Keratinocyte (primary cell): ENCODE data around the gene YWHAQ. TPM values are rescaled to one million over a fixed set of nuclear protein-coding genes. Genes with fewer than 3 reads are reported as not detected.

Experiments used
- DNase-seq: peaks from one replicate; pipeline ENCODE4 v3.0.0-alpha.2; 2011; ENCODE audit warnings: low read depth, missing footprints, low spot score
- FAIRE-seq: peaks from 2 replicates; lab custom pipeline; 2011; peaks lifted over from hg19 to GRCh38; lab: Jason Lieb, UNC
- H2AFZ ChIP-seq: 2 replicates; pipeline ENCODE4 v1.6.0; 2012; ENCODE audit warnings: low read length, control low read depth, inconsistent platforms; ENCODE audit not compliant: control insufficient read depth
- H3K27ac ChIP-seq: 2 replicates; pipeline ENCODE4 v1.5.1; 2011; ENCODE audit warnings: low read length; ENCODE audit not compliant: control insufficient read depth, insufficient read depth
- H3K27me3 ChIP-seq: 3 replicates; pipeline ENCODE4 v1.6.0; 2011; ENCODE audit warnings: low read length; ENCODE audit not compliant: control insufficient read depth, insufficient read depth; ENCODE audit errors: extremely low read depth
- H3K36me3 ChIP-seq, 2 experiments: 2 replicates in 1 of 2; 3 replicates in 1 of 2; pipeline ENCODE4 v1.5.1; 2011; ENCODE audit warnings: low read length in 2 of 2, mild to moderate bottlenecking in 1 of 2; ENCODE audit not compliant: control insufficient read depth in 2 of 2, insufficient read depth in 2 of 2; ENCODE audit errors: extremely low read depth in 1 of 2
- H3K4me1 ChIP-seq: 3 replicates; pipeline ENCODE4 v1.5.1; 2011; ENCODE audit warnings: low read length; ENCODE audit not compliant: control insufficient read depth, insufficient read depth; ENCODE audit errors: extremely low read depth
- H3K4me2 ChIP-seq: 3 replicates; pipeline ENCODE4 v1.6.0; 2011; ENCODE audit warnings: low read depth, low read length; ENCODE audit not compliant: control insufficient read depth, insufficient read depth; ENCODE audit errors: extremely low read depth
- H3K4me3 ChIP-seq, 3 experiments: fragments of 200-600 bp in 1 of 3; sonication (generic) in 1 of 3; 2 replicates in 2 of 3; 3 replicates in 1 of 3; pipeline ENCODE4 v1.5.1; 2011 to 2016; ENCODE audit warnings: low read length in 3 of 3, mild to moderate bottlenecking in 3 of 3, control low read depth in 2 of 3, inconsistent platforms in 1 of 3, low read depth in 1 of 3, mixed read lengths in 1 of 3, mixed run types in 1 of 3, moderate library complexity in 1 of 3; ENCODE audit not compliant: control insufficient read depth in 2 of 3, insufficient read depth in 2 of 3; ENCODE audit errors: extremely low read depth in 1 of 3
- H3K79me2 ChIP-seq: 2 replicates; pipeline ENCODE4 v1.6.0; 2012; ENCODE audit warnings: low read length; ENCODE audit not compliant: control insufficient read depth, insufficient read depth
- H3K9ac ChIP-seq: 3 replicates; pipeline ENCODE4 v1.6.0; 2011; ENCODE audit warnings: low read length; ENCODE audit not compliant: control insufficient read depth, insufficient read depth; ENCODE audit errors: extremely low read depth
- H3K9me1 ChIP-seq: 3 replicates; pipeline ENCODE4 v1.6.0; 2011; ENCODE audit warnings: low read length; ENCODE audit not compliant: control insufficient read depth, insufficient read depth; ENCODE audit errors: extremely low read depth
- H3K9me3 ChIP-seq: 2 replicates; pipeline ENCODE4 v1.5.1; 2012; ENCODE audit warnings: low read depth, low read length; ENCODE audit not compliant: control insufficient read depth
- H4K20me1 ChIP-seq: 3 replicates; pipeline ENCODE4 v1.6.0; 2011; ENCODE audit warnings: low read length; ENCODE audit not compliant: control insufficient read depth, insufficient read depth; ENCODE audit errors: extremely low read depth
- EZH2 ChIP-seq: IDR thresholded peaks from one replicate; pipeline ENCODE4 v1.6.1; 2012; ENCODE audit warnings: inconsistent platforms, mild to moderate bottlenecking, low read length, moderate library complexity
- dilution Hi-C: fragments of 300-500 bp; cut with MboI; formaldehyde crosslinking; loops from one replicate; pipeline ENCODE4 v1.7.0; 2020; ENCODE audit warnings: low sequenced_read_pairs; ENCODE audit not compliant: extremely low pct_ligation_motif_present
- polyA plus RNA-seq, 5 experiments: library from polyadenylated mRNA; depleted of rRNA in 3 of 5; stranded (reverse) in 3 of 5; stranded (forward) in 1 of 5; unstranded in 1 of 5; fragments of >200 nt; gene quantifications; 1 replicate in 1 of 5; 2 replicates in 3 of 5; 3 replicates in 1 of 5; pipeline versions ENCODE4 v1.2.1 to v1.2.3, GENCODE V29; 2011 to 2012; ENCODE audit warnings: missing spikeins in 2 of 5, low read depth in 1 of 5, low replicate concordance in 1 of 5
- TF ChIP-seq, protein P1 (sequence below), 3 experiments: IDR thresholded peaks in 1 of 3; conservative IDR thresholded peaks in 1 of 3; optimal IDR thresholded peaks in 1 of 3; 2 replicates in 2 of 3; 3 replicates in 1 of 3; pipeline versions ENCODE3 to v1.5.1; 2011; ENCODE audit warnings: low read length in 3 of 3, mild to moderate bottlenecking in 3 of 3, moderate library complexity in 2 of 3, control low read depth in 1 of 3, inconsistent platforms in 1 of 3; ENCODE audit not compliant: insufficient read depth in 2 of 3; ENCODE audit errors: extremely low read depth in 1 of 3

Gene YWHAQ
- polyA plus RNA-seq, 1 donor (not counting 4 experiments of a cell fraction or from before 2014, with no cell fraction given): 593 TPM

- no peak overlapping the region for H3K4me3 ChIP-seq
- dilution Hi-C loops: no loop called here
- H2AFZ ChIP-seq: no peak overlapping the region
- H3K9me3 ChIP-seq: no peaks in the 10 kb centered on the region
- no peaks in the 10 kb centered on the region for H3K36me3 ChIP-seq
- TF ChIP-seq EZH2: no peak
- TF ChIP-seq, protein P1, sequence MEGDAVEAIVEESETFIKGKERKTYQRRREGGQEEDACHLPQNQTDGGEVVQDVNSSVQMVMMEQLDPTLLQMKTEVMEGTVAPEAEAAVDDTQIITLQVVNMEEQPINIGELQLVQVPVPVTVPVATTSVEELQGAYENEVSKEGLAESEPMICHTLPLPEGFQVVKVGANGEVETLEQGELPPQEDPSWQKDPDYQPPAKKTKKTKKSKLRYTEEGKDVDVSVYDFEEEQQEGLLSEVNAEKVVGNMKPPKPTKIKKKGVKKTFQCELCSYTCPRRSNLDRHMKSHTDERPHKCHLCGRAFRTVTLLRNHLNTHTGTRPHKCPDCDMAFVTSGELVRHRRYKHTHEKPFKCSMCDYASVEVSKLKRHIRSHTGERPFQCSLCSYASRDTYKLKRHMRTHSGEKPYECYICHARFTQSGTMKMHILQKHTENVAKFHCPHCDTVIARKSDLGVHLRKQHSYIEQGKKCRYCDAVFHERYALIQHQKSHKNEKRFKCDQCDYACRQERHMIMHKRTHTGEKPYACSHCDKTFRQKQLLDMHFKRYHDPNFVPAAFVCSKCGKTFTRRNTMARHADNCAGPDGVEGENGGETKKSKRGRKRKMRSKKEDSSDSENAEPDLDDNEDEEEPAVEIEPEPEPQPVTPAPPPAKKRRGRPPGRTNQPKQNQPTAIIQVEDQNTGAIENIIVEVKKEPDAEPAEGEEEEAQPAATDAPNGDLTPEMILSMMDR (optimal IDR thresholded peaks at IDR 0.05 in 1 of 3, IDR thresholded peaks at IDR 0.05 in 1 of 3, conservative IDR thresholded peaks at IDR 0.05 in 1 of 3; ENCODE audit: extremely low read depth in 1 of 3, insufficient read depth in 2 of 3, low read length in 3 of 3): no peak
- no peak overlapping the region for H3K4me2 ChIP-seq
- H3K9me1 ChIP-seq: no peaks in the 10 kb centered on the region
- H4K20me1 ChIP-seq: no peaks in the 10 kb centered on the region
- no peak overlapping the region for H3K27ac ChIP-seq
- DNase-seq: no peak
- H3K4me1 ChIP-seq: peaks cover 28% of the 10 kb centered on the region
- no peaks in the 10 kb centered on the region for H3K27me3 ChIP-seq
- no peak overlapping the region for H3K9ac ChIP-seq
- no peak for FAIRE-seq
- H3K79me2 ChIP-seq: no peaks in the 10 kb centered on the region
These were observed 17.1 kb upstream of the YWHAQ start for GRCh38 chr2:9647884-9648283.

GRCh38 chr2:9646196-9647030, 15.6 kb upstream of the YWHAQ start:
- Histone ChIP-seq H3K9me3 (no peaks in the 10 kb centered on the region), H4K20me1 (no peaks in the 10 kb centered on the region), H3K9ac (no peak overlapping the region), H3K27me3 (no peaks in the 10 kb centered on the region), H3K79me2 (no peaks in the 10 kb centered on the region), H3K4me1 (peaks cover 28% of the 10 kb centered on the region), H3K36me3 (no peaks in the 10 kb centered on the region), H3K4me3 (no peak overlapping the region), H3K9me1 (no peaks in the 10 kb centered on the region), H3K4me2 (no peak overlapping the region), H3K27ac (no peak overlapping the region), H2AFZ (no peak overlapping the region)
- dilution Hi-C loops: no loop called here
- FAIRE-seq (no peak), DNase-seq (no peak)
- TF ChIP-seq, protein P1 (optimal IDR thresholded peaks at IDR 0.05 in 1 of 3, IDR thresholded peaks at IDR 0.05 in 1 of 3, conservative IDR thresholded peaks at IDR 0.05 in 1 of 3; ENCODE audit: extremely low read depth in 1 of 3, insufficient read depth in 2 of 3, low read length in 3 of 3): no peak
- no peak for TF ChIP-seq EZH2
